GDM1 (cell line): ENCODE data around the gene EMC10.
"Not testable (repeated sequence)": the region's sequence is repeated elsewhere in the genome, so short reads cannot be mapped to it uniquely, and the experiment has no call there.

Source experiments
- DNase-seq: peaks from one replicate; lab custom pipeline; 2025; lab: John Stamatoyannopoulos, UW

Gene EMC10

DNA sequence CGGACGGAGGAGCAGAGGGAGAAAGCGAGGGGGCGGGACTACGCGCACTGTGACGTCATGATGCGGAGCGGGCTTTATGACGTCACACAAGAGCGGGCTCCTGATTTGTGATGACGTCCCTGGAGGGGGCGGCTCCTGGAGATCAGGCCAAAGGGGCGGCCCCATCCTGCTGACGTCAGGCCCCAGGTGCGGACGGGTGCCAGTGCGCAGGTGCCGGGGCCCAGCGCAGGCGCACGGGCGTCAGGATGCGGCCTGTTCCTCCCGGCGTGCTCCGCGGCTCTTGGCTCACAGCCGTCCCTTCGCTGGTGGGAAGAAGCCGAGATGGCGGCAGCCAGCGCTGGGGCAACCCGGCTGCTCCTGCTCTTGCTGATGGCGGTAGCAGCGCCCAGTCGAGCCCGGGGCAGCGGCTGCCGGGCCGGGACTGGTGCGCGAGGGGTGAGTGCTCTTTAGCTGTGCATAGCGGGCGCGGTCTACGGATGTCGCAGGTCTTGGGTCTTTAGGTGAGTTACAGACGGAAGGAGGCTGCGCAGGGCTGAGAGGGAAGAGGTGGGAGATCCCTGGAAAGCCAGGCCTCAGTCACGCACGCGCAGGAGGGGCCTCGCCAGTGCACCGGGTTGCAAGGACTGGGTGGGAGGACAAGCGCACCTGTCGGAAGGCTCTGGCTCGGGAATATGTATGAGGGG is at the start of gene EMC10, which contains the start of gene GARIN5A:
EMC10 (plus strand) TSS at position 284 of the 683 bp plus-strand sequence; CDS start at position 322, 38 bp downstream.
GARIN5A (minus strand) TSS at position 625 of the 683 bp plus-strand sequence; CDS start at position 165, 460 bp downstream.
- peak; percentile 86 for DNase-seq

DNA sequence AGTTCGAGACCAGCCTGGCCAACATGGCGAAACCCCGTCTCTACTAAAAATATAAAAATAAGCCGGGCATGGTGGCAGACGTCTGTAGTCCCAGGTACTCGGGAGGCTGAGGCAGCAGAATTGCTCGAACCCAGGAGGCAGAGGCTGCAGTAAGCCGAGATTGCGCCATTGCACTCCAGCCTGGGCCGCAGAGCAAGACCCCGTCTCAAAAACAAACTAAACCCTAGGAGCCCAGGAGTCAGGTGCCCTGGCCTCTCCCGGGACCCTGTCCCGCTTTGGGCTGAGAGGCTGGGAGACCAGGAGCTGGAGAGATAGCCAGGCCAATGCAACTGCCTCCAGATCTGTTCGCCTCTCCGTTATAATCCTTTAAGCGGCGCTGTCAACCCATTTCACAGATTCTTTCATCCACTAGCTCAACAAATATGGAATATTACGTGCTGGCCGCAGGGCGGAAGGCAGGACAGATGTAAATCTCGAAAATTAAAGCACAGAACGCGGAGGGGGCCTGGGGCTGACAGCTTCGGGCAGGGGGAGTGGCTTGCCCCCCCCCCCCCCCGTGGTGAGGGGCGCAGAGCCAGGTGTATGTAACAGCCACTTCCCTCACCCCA is 48.9 kb upstream of the EMC10 start:
- DNase-seq = no peak

DNA sequence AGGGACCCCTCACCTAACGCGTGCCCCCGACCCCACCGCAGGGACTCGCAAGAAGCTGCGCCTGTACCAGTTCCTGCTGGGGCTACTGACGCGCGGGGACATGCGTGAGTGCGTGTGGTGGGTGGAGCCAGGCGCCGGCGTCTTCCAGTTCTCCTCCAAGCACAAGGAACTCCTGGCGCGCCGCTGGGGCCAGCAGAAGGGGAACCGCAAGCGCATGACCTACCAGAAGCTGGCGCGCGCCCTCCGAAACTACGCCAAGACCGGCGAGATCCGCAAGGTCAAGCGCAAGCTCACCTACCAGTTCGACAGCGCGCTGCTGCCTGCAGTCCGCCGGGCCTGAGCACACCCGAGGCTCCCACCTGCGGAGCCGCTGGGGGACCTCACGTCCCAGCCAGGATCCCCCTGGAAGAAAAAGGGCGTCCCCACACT is 48.3 kb upstream of the EMC10 start:
- DNase-seq = peak; percentile 73

DNA sequence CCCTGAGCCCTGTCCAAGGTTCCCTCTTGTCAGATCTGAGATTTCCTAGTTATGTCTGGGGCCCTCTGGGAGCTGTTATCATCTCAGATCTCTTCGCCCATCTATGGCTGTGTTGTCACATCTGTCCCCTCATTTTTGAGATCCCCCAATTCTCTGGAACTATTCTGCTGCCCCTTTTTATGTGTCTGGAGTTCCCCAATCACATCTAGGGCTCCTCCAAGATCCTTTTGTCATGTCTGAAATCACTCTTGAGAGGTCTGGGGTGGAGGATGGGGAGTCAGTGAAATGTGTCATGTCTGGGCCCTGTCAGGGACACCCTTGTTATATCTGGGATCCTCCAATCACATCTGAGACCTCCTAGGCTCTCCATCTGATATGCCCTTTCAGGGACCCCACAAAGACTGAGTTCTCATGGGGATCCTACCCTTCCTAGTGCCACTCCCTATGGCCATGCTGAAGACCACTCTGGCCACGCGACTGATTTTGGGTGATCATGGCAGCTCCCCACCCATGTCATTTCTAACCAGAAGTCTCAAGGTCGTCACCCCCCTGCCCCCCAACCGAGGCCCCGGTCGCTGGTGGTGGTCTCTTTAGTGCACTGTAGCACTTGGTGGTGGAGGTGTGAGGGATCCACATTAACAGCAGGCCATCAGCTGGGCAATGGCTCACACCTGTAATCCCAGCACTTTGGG is 47.4 kb upstream of the EMC10 start:
- DNase-seq = no peak

DNA sequence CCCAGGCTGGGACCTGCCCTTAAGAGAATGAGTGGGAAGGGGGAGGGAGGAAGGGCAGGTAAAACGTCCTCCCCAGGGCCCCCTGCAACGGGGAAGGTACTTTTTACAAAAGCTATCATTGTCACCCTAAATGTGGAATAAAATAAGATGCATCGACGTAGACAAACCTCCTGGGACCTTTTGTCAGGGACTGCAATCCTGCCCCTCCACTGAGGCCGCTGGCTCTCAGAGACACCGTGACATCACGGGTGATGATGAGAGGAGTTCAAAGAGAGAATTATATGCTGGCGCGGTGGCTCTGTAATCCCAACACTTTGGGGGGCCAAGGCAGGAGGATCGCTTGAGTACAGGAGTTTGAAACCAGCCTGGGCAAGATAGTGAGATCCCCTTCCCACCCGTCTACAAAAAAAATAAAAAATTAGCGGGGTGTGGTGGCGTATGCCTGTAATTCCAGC is 45.4 kb upstream of the EMC10 start:
- no peak for DNase-seq

DNA sequence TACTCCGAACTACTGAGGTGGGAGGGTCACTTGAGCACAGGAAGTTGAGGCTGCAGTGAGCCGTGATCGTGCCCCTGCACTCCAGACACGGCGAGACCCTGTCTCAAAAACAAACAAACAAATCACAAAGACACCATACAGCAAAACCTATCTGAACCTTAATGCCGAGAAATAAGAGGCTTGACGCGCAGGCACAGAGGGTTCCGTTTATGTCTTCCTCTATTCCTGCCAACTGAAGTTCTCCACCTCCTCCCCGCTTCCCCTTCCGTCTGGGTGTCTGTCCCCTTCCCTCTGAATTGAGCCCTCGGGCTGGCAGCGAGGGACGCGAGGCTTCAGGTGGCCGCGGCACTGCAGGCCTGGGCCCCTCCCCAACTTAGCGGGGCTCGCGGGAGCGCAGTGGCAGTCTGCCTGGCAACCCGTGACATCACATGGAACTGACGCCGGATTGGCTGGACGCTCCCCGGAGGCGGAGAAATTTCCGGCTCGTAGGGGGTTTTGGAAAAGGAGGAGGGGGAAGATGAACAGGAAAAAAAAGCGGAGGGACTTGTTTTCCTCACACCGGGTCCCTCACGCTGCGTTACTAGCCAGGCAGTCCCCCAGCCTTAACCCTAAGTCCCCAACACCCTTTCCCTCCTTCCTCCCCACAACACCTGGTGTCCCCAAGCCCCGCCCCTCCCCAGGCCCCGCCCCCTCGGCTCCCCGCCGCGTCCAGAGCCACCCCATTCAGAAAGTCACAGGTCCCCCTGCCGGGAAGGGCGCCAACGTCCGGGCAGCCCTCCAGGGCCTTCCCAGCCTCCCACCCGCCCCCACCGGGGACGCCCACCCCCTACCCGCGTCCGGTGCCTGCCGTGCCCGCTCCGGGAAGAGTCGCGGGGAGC is 44.7 kb upstream of the EMC10 start:
- DNase-seq = peak; percentile 88

DNA sequence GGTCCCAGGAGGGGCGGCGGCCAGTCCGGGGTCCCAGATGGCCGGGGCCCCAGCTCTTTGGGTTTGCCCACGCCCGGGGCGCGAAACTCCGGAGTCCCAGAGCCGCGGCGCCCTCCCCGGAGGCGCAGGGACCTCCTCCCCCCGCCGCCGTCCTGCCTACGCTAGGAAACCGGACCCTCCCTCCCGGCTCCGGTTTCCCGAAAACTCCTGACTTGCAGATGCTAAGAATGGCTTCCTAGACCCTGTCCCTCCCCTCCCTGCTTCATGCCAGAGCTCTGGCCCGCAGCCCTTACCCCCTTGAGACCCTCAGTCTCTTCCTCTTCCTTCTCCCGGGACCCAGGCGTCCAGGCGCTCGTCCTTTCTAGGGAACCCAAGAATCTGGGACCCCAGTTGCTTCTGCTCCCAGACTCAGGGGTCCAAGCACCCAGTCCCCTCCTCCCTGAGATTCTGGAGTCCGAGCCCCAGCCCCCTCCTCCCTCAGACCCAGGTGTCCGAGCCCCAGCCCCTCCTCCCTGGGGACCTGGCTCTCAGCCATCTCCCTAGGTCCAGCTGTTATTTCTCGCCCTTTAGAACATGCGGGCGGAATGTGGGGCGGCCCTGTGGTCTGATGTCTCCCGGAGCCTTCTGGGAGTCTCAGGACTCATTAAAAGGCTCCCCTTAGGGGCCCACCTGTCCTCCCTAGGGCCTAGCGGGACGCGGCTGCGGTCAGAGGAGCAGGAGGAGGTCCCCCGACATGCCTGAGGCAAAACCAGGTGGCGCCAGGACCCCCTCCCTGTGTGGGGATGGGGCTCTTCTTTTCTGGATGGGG is 43.9 kb upstream of the EMC10 start, which contains the start of gene MYBPC2:
MYBPC2 (plus strand) TSS at position 672 of the 808 bp plus-strand sequence; CDS start at position 734, 62 bp downstream.
- no peak for DNase-seq

DNA sequence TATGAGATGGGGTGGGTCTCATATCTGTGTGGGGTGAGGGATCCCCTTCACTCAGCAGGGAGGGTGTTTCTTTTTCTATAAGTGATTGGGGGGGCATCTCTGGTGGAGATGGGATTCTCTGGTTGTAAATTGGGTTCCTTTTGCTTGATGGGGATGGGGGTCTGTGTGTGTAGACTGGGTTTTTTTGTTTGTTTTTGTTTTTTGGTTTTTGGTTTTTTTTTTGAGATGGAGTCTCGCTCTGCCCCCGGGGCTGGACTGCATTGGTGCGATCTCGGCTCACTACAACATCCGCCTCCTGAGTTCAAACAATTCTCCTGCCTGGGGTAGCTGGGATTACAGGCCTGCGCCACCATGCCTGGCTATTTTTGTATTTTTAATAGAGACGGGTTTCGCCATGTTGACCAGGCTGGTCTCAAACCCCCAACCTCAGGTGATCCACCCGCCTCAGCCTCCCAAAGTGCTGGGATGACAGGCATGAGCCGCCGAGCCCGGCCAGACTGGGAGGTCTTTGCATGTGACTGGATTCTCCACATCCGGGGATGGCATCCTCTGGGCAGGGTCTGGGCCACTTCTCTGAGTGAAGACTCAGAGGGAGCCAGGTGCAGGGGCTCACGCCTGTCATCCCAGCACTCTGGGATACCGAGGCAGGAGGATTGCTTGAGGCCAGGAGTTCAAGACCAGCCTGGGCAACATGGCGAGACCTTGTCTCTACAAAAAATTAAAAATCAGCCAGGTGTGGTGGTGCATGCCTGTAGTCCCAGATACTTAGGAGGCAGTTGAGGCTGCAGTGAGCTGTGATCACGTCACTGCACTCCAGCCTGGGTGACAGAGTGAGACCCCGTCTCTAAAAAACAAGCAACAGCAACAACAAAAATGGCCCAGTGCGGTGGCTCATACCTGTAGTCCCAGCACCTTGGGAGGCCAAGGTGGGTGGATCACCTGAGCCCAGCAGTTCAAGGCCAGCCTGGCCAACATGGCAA is 42.8 kb upstream of the EMC10 start:
- no peak for DNase-seq

DNA sequence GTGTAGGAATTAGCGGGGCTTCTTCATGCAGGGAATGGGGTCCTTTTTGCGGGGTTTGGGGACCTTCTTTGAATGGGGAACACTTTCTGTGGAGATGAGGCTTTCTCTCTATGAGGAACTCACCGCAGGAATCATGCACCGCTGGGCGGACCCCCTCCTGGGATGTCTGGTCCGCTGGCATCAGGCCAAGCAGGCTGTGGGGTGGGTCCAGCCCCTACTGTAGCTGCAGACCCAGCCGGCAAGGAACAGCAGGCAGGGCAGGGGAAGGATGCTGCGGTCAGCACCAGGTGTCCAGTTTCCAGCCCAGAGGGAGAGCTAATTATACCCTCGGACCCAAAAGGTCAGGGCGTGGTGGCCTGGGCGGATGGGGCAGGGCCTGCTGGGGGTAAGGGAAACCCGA is 41.8 kb upstream of the EMC10 start:
- DNase-seq = no peak

DNA sequence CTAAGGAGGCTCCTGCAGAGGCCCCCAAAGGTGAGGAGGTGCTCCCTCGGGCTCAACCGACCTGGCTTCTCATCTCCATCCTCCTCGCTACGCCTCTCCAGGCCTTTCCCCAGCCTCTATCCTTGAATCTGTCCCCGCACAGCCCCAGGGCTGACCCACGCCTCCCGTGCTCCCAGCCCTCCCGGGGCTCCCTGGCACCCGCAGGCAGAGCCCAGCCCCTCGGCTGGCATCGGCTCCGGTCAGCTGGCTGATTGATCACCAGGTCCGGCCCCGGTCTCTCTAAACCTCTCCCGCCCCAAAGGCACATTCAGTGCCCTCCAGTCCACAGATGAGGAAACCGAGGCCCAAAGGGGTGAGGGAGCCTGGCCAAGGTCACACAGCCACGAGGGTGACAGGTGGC is 41.1 kb upstream of the EMC10 start:
- no peak for DNase-seq

DNA sequence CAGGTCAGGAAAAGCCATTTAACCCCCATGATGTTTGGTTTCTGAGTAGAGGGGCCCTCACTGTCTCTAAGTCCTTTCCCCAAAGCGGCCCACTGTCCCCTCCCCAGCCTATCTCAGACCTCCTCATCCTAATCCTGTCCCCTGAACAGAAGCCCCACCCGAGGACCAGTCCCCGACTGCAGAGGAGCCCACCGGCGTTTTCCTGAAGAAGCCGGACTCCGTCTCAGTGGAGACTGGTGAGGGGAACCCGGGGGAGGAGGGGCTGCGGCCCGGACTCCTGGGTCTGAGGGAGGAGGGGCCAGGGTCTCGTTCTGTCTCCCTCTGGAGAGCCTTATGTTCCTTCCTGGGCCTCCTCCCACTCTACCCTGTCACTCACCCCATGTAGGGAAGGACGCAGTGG is 40.7 kb upstream of the EMC10 start:
- no peak for DNase-seq

DNA sequence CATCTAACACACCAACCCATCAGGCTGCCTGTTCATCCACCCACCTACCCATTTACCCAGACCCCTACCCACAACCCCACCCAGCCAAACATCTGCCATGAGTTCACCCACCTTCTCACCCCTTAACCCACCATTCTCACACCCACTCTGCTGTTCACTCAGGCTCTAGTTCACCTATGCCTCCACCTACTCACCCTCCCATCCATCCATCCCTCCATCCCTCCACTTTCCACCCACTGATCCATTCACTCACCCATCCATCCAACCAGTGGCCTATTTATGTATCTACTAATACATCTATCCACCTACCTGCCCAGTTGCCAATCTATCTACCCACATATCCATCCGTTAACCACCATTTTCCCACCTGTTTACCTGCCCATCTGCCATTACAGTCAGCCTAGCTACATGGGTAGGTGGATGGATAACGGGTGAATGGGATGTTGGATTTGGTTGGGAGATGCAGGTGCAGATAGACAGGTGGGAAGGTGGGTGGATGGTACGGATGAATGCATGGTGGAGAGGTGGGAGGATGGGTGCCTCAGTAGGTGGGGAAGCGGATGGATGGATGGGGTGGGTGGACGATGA is 38.4 kb upstream of the EMC10 start:
- DNase-seq = no peak

DNA sequence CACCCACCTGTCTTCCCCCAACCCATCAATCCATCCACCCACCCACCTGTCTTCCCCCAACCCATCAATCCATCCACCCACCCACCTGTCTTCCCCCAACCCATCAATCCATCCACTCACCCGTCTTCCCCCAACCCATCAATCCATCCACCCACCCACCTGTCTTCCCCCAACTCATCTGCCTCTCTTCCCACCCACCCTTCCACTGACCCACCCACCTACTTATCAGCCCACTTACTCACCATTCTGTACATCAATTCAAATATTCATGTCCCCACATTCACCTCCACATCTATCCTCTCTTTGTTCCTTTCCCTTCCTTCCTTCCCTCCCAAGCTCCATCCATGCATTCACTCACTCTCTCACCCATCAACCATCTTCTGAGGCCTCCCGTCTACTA is 37.2 kb upstream of the EMC10 start:
- not testable (repeated sequence) for DNase-seq

DNA sequence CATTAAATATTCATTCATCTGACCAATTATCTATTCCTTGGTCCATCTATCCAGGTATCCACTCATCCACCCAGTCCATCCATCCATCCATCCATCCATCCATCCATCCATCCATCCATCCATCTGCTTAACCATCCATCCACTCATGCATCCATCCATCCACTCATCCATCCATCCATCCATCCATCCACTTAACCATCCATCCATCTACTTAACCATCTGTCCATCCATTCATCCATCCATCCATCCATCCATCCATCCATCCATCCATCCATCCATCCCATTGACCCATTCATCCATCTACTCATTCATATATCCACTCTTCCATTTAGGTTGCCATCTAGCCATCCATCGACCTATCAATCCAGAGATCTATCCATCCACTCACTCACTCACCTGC is 32.2 kb upstream of the EMC10 start:
- no peak for DNase-seq

DNA sequence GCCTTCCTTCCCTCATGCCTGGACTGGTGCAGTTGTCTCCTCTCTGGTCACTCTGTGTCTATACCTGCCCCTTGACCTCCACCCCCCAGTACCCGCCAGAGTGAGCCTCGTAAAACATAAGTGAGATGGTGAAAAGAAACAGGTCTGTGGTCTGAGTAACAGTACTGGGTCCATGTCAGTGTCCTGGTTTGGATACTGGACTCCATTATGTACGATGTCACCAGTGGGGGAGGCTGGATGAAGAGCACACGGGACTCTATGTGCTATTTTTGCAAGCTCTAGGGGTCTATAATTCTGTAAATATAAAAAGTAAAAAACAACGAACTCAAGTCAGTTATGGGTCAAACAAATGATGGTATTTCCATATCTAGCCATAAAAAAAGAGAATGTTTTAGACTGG is 29.3 kb upstream of the EMC10 start:
- no peak for DNase-seq

DNA sequence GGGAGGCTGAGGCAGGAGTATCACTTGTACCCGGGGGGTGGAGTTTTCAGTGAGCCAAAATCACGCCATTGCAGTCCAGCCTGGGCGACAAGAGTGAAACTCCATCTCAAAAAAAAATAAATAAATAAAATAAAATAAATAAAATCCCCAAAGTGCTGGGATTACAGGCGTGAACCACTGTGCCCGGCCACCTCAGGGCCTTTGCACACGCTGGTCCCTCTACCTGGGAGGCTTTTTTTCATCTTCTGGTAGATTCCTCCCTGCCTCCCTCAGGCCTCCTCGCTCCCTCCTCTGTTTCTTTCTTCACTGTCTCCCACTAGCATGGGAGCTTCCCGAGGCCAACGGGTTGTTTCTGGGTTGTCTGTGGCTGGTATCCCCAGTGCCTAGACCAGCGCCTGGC is 28.6 kb upstream of the EMC10 start:
- DNase-seq = no peak

DNA sequence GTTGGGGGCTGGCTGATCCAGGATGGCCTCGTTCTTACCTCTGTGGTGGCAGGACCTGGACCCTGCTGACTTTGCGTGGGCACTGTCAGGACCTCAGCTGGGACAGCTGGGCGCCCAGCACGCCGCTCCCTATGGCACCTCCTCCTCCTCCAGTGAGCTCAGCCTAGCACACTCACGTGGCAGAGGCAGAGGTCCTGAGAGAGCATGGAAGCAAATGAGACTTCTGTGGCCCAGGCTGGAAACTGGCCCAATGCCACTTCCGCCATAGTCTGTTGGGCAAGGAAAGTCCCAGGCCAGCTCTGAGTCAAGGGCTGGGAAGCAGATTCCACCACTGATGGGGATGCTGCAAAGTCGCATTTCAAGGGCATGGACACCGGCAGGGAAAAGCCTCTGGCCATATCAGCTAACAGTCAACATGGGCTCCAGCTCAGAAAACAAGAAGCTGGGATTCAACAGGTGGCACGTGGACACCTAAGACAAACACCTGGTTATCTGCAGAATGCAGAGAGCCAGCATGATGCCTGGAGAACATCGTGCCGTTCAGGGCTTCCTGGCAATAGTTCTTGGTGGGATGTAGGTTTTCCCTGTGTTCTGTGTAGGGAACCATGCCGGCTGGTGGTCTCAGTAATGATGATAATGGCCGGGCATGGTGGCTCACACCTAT is 26.9 kb upstream of the EMC10 start:
- no peak for DNase-seq

DNA sequence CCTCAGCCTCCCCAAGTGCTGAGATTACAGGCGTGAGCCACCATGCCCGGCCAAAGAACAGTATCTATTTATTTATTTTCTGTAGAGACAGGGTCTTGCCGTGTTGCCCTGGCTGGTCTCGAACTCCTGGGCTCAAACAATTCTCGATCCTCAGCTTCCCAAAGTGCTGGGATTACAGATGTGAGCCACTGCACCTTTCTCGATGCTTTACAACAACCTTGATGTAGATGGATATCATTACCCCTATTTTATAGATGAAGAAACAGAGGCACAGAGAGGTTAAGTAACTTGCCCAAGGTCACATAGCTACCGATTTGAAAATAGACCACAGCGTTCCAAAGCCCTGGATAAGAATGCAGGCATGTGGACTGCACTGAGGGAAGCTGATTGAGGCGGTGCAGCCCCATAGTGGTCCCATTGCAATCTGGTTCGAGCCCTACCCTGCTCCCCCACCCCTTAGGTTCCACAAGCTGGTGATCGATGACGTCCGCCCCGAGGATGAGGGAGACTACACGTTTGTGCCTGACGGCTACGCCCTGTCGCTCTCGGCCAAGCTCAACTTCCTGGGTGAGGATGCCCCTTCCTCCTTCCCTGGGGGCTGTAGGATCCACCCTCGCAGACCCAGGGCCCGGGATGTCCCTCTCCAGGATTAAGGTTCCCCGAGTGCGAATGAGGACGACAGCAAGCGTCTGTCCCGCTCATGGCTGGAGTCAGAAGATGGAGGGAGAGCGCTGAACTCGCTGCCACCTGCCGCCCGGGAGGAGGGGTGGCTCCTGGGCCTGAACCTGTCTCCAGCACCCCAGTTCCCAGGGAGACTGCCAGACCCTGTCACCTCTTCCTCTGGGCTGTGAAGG is 25.7 kb upstream of the EMC10 start:
- DNase-seq = no peak
